ENCODE results near the gene GRB2. TPM values are rescaled to one million over a fixed set of nuclear protein-coding genes. Genes with fewer than 3 reads are reported as not detected.

The GRB2 gene
- total and polyA plus RNA-seq, 2 experiments from 2014 or later: 89.0 to 112 TPM

DNA sequence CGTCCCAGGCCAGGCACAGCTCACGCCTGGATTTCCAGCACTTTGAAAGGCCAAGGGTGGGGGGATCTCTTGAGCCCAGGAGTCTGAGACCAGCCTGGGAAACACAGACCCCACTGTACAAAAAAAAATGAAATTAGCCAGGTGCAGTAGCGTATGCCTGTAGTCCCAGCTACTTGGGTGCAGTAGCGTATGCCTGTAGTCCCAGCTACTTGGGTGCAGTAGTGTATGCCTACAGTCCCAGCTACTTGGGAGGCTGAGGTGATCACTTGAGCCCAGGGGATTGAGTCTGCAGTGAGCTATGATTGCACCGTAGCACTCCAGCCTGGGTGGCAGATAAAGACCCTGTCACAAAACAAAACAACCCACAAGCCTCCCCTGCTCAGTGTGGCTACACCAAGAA is 89.2 kb downstream of the GRB2 start:
- peaks cover 9% of the 10 kb centered on the region; the same call in 2 of the 3 replicates for H3K4me1 Mint-ChIP-seq
- Histone ChIP-seq H3K79me2 (replicated peaks; ENCODE audit: insufficient read depth) (no peaks in the 10 kb centered on the region), H3K27me3 (ENCODE audit: insufficient read depth) (no peaks in the 10 kb centered on the region), H3K4me3 (no peak overlapping the region), H3K9me2 (ENCODE audit: insufficient read depth) (no peaks in the 10 kb centered on the region), H4K20me1 (replicated peaks; ENCODE audit: insufficient read depth) (0 out of 2 replicates have a peak, but pooled peaks cover 3% of the 10 kb centered on the region), H3K27ac (ENCODE audit: low read depth) (0 out of 2 replicates have a peak overlapping the region, but pooled peaks have one; percentile 26), H3K36me3 (ENCODE audit: insufficient read depth) (peaks cover 9% of the 10 kb centered on the region), H3K4me1 (ENCODE audit: insufficient read depth) (peaks cover 11% of the 10 kb centered on the region), H2AFZ (no peak overlapping the region), H3F3A (replicated peaks; ENCODE audit: low read depth) (0 out of 2 replicates have a peak, but pooled peaks cover 5% of the 10 kb centered on the region), H3K4me2 (no peak overlapping the region)
- H3K27me3 Mint-ChIP-seq (ENCODE audit: insufficient read depth, low read depth, poor library complexity): peaks cover 15% of the 10 kb centered on the region
- no peak overlapping the region for H3K4me3 Mint-ChIP-seq
- ATAC-seq (no peak), DNase-seq (ENCODE audit: low spot score) (no peak)
- no peaks in the 10 kb centered on the region for H3K9me3 Mint-ChIP-seq
- no peak overlapping the region for H3K27ac Mint-ChIP-seq
- TF ChIP-seq ZNF114 (CRISPR knock-in tag; IDR thresholded peaks at IDR 0.05) (no peak), CREB1 (CRISPR knock-in tag; IDR thresholded peaks at IDR 0.05; ENCODE audit: low read depth) (no peak), ETS1 (IDR thresholded peaks at IDR 0.05) (no peak), EZH2phosphoT487 (IDR thresholded peaks at IDR 0.05; ENCODE audit: unreplicated experiment) (no peak), REST (IDR thresholded peaks at IDR 0.05; ENCODE audit: unreplicated experiment) (no peak), STAT1 (IDR thresholded peaks at IDR 0.05; ENCODE audit: unreplicated experiment) (no peak), POLR2AphosphoS5 (IDR thresholded peaks at IDR 0.05; ENCODE audit: low read depth) (no peak)
- TF ChIP-seq, protein P1, sequence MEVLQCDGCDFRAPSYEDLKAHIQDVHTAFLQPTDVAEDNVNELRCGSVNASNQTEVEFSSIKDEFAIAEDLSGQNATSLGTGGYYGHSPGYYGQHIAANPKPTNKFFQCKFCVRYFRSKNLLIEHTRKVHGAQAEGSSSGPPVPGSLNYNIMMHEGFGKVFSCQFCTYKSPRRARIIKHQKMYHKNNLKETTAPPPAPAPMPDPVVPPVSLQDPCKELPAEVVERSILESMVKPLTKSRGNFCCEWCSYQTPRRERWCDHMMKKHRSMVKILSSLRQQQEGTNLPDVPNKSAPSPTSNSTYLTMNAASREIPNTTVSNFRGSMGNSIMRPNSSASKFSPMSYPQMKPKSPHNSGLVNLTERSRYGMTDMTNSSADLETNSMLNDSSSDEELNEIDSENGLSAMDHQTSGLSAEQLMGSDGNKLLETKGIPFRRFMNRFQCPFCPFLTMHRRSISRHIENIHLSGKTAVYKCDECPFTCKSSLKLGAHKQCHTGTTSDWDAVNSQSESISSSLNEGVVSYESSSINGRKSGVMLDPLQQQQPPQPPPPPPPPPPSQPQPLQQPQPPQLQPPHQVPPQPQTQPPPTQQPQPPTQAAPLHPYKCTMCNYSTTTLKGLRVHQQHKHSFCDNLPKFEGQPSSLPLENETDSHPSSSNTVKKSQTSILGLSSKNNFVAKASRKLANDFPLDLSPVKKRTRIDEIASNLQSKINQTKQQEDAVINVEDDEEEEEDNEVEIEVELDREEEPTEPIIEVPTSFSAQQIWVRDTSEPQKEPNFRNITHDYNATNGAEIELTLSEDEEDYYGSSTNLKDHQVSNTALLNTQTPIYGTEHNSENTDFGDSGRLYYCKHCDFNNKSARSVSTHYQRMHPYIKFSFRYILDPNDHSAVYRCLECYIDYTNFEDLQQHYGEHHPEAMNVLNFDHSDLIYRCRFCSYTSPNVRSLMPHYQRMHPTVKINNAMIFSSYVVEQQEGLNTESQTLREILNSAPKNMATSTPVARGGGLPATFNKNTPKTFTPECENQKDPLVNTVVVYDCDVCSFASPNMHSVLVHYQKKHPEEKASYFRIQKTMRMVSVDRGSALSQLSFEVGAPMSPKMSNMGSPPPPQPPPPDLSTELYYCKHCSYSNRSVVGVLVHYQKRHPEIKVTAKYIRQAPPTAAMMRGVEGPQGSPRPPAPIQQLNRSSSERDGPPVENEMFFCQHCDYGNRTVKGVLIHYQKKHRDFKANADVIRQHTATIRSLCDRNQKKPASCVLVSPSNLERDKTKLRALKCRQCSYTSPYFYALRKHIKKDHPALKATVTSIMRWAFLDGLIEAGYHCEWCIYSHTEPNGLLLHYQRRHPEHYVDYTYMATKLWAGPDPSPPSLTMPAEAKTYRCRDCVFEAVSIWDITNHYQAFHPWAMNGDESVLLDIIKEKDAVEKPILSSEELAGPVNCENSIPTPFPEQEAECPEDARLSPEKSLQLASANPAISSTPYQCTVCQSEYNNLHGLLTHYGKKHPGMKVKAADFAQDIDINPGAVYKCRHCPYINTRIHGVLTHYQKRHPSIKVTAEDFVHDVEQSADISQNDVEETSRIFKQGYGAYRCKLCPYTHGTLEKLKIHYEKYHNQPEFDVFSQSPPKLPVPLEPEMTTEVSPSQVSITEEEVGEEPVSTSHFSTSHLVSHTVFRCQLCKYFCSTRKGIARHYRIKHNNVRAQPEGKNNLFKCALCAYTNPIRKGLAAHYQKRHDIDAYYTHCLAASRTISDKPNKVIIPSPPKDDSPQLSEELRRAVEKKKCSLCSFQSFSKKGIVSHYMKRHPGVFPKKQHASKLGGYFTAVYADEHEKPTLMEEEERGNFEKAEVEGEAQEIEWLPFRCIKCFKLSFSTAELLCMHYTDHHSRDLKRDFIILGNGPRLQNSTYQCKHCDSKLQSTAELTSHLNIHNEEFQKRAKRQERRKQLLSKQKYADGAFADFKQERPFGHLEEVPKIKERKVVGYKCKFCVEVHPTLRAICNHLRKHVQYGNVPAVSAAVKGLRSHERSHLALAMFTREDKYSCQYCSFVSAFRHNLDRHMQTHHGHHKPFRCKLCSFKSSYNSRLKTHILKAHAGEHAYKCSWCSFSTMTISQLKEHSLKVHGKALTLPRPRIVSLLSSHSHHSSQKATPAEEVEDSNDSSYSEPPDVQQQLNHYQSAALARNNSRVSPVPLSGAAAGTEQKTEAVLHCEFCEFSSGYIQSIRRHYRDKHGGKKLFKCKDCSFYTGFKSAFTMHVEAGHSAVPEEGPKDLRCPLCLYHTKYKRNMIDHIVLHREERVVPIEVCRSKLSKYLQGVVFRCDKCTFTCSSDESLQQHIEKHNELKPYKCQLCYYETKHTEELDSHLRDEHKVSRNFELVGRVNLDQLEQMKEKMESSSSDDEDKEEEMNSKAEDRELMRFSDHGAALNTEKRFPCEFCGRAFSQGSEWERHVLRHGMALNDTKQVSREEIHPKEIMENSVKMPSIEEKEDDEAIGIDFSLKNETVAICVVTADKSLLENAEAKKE (CRISPR knock-in tag; IDR thresholded peaks at IDR 0.05): no peak
- peaks cover 15% of the 10 kb centered on the region for H3K36me3 Mint-ChIP-seq (ENCODE audit: low read depth)

Data from GM23338 (cell line).